ENCODE results near the gene RRP36. TPM values are rescaled to one million over a fixed set of nuclear protein-coding genes. Genes with fewer than 3 reads are reported as not detected.
A peak's percentile ranks its signal among the peaks of the same experiment; 100 is the strongest.

The RRP36 gene
- total and polyA plus RNA-seq, 4 donors: 30.5 to 49.9 (median 37.7) TPM

GRCh38 chr6:42984924-42985475 is 36.4 kb upstream of the RRP36 start:
- H3K4me3 ChIP-seq: peak overlapping the region; percentile 71
- no peaks in the 10 kb centered on the region for H3K27me3 ChIP-seq (ENCODE audit: control insufficient read depth in 3 of 3, insufficient read depth in 3 of 3, low read length in 2 of 3)
- DNase-seq (peak; percentile 30 to 58 (median 52)), ATAC-seq (ENCODE audit: insufficient read depth, low FRiP score) (no peak)
- H3K9ac ChIP-seq (ENCODE audit: insufficient read depth in 1 of 2, low read length in 2 of 2): peak overlapping the region; percentile 54 to 77
- H3K36me3 ChIP-seq (ENCODE audit: control insufficient read depth in 4 of 4, insufficient read depth in 4 of 4, low read length in 4 of 4): peaks cover 0 to 9% (median 6%) of the 10 kb centered on the region in 4 donors
- H3K27ac ChIP-seq (ENCODE audit: low read depth in 1 of 2, low read length in 1 of 2): peak overlapping the region; percentile 80 to 86
- no peaks in the 10 kb centered on the region for H3K9me3 ChIP-seq (ENCODE audit: control insufficient read depth in 4 of 4, insufficient read depth in 3 of 4, low read length in 3 of 4)
- no peak for TF ChIP-seq CTCF (IDR thresholded peaks at IDR 0.05; ENCODE audit: control extremely low read depth, extremely low read depth)
- peaks cover under 1 to 38% (median 23%) of the 10 kb centered on the region in 5 donors for H3K4me1 ChIP-seq (ENCODE audit: control insufficient read depth in 5 of 5, insufficient read depth in 5 of 5, low read length in 5 of 5)
- WGBS, 2 donors: 13% methylated on average over 13 of the region's 13 CpGs

GRCh38 chr6:42987533-42988451 is 33.6 kb upstream of the RRP36 start:
- Histone ChIP-seq H3K27ac (ENCODE audit: low read depth in 1 of 2, low read length in 1 of 2) (no peak overlapping the region), H3K4me1 (ENCODE audit: control insufficient read depth in 5 of 5, insufficient read depth in 5 of 5, low read length in 5 of 5) (peaks cover 0 to 36% (median 22%) of the 10 kb centered on the region in 5 donors), H3K4me3 (no peak overlapping the region), H3K9me3 (ENCODE audit: control insufficient read depth in 4 of 4, insufficient read depth in 3 of 4, low read length in 3 of 4) (no peaks in the 10 kb centered on the region), H3K36me3 (ENCODE audit: control insufficient read depth in 4 of 4, insufficient read depth in 4 of 4, low read length in 4 of 4) (peaks cover 3 to 24% (median 11%) of the 10 kb centered on the region in 4 donors), H3K27me3 (ENCODE audit: control insufficient read depth in 3 of 3, insufficient read depth in 3 of 3, low read length in 2 of 3) (no peaks in the 10 kb centered on the region), H3K9ac (ENCODE audit: insufficient read depth in 1 of 2, low read length in 2 of 2) (peak overlapping the region in 1 of 2 donors; percentile 43)
- WGBS, 2 donors: 66 to 75% methylated on average over 5 of the region's 5 CpGs
- ATAC-seq (ENCODE audit: insufficient read depth, low FRiP score): no peak
- TF ChIP-seq CTCF (IDR thresholded peaks at IDR 0.05; ENCODE audit: control extremely low read depth, extremely low read depth): no peak
- peak in 2 of 3 donors; percentile 35 to 67 for DNase-seq

GRCh38 chr6:42988486-42989020 is 32.9 kb upstream of the RRP36 start:
- Histone ChIP-seq H3K9ac (ENCODE audit: insufficient read depth in 1 of 2, low read length in 2 of 2) (no peak overlapping the region), H3K4me1 (ENCODE audit: control insufficient read depth in 5 of 5, insufficient read depth in 5 of 5, low read length in 5 of 5) (peaks cover 0 to 35% (median 22%) of the 10 kb centered on the region in 5 donors), H3K9me3 (ENCODE audit: control insufficient read depth in 4 of 4, insufficient read depth in 3 of 4, low read length in 3 of 4) (no peaks in the 10 kb centered on the region), H3K27me3 (ENCODE audit: control insufficient read depth in 3 of 3, insufficient read depth in 3 of 3, low read length in 2 of 3) (no peaks in the 10 kb centered on the region), H3K27ac (ENCODE audit: low read depth in 1 of 2, low read length in 1 of 2) (peak overlapping the region in 1 of 2 donors; percentile 8), H3K4me3 (no peak overlapping the region), H3K36me3 (ENCODE audit: control insufficient read depth in 4 of 4, insufficient read depth in 4 of 4, low read length in 4 of 4) (peaks cover 3 to 26% (median 11%) of the 10 kb centered on the region in 4 donors)
- ATAC-seq (ENCODE audit: insufficient read depth, low FRiP score) (no peak), DNase-seq (no peak)
- whole genome bisulfite sequencing, 2 donors: 63 to 92% methylated on average over 1 of the region's 1 CpG
- TF ChIP-seq CTCF (IDR thresholded peaks at IDR 0.05; ENCODE audit: control extremely low read depth, extremely low read depth): no peak
